Heart right ventricle (tissue), 16 donors: Measurements from ENCODE around the gene CALY. TPM values are rescaled to one million over a fixed set of nuclear protein-coding genes. Genes with fewer than 3 reads are reported as not detected.

Experiments used
- ATAC-seq, 8 donors: fragments of 200-7000 bp; cut with Tn5 transposase; one replicate each; pipeline ENCODE4 v1.9.1; 2020; ENCODE audit warnings: mild to moderate bottlenecking in 8 of 8, moderate library complexity in 8 of 8, moderate number of reproducible peaks in 1 of 8
- DNase-seq, 2 donors: peaks; one replicate each; pipeline ENCODE4 v3.0.0-alpha.2; 2020
- H3K27ac ChIP-seq, 10 donors: fragments of 200-600 bp; sonication (generic) in 2 of 10; one replicate each; pipeline versions ENCODE4 v1.5.0 to v1.8.0; 2020 to 2022; ENCODE audit warnings: mild to moderate bottlenecking in 3 of 10
- H3K27me3 ChIP-seq, 7 donors: fragments of 200-600 bp; one replicate each; pipeline ENCODE4 v1.8.0; 2021 to 2022; ENCODE audit warnings: mild to moderate bottlenecking in 2 of 7
- H3K36me3 ChIP-seq, 9 donors: fragments of 200-600 bp; sonication (generic) in 1 of 9; one replicate each; pipeline versions ENCODE4 v1.5.0 to v1.8.0; 2020 to 2022; ENCODE audit warnings: mild to moderate bottlenecking in 2 of 9
- H3K4me1 ChIP-seq, 9 donors: fragments of 200-600 bp; sonication (generic) in 1 of 9; one replicate each; pipeline versions ENCODE4 v1.5.0 to v1.8.0; 2020 to 2022; ENCODE audit warnings: mild to moderate bottlenecking in 4 of 9
- H3K4me3 ChIP-seq, 10 donors: fragments of 200-600 bp; sonication (generic) in 2 of 10; one replicate each; pipeline versions ENCODE4 v1.5.0 to v1.8.0; 2020 to 2022; ENCODE audit warnings: mild to moderate bottlenecking in 7 of 10, moderate library complexity in 2 of 10
- H3K9me3 ChIP-seq, 11 donors: fragments of 200-600 bp in 10 of 11; sonication (generic) in 2 of 11; one replicate each; pipeline versions ENCODE4 v1.5.0 to v1.8.0; 2013 to 2022; ENCODE audit warnings: mild to moderate bottlenecking in 2 of 11, control low read depth in 1 of 11, moderate library complexity in 1 of 11
- CTCF ChIP-seq, 9 donors: fragments of 200-600 bp; sonication (generic) in 2 of 9; IDR thresholded peaks; one replicate each; pipeline versions ENCODE4 v1.5.0 to v1.8.0; 2021 to 2022; ENCODE audit warnings: antibody characterized with exemption in 9 of 9, mild to moderate bottlenecking in 5 of 9, moderate library complexity in 1 of 9
- WGBS, 2 donors: extraction: QIAGEN DNeasy Blood & Tissue Kit; methylation state at CpG; one replicate each; pipeline ENCODE4 v1.1.7; 2013; ENCODE audit warnings: inconsistent platforms in 1 of 2; 5-methylcytosine and 5-hydroxymethylcytosine counted together
- intact Hi-C, 10 donors: fragments of 100-400 bp; cut with DNase I; formaldehyde crosslinking; loops; one replicate each; pipeline versions ENCODE4 v1.11.1 to v1.14.2; 2022
- polyA plus RNA-seq, 2 donors: library from polyadenylated mRNA; stranded (reverse); fragments of 200-250 nt; gene quantifications; one replicate each; pipeline ENCODE4 v1.2.3, GENCODE V29; 2013
- total RNA-seq, 10 donors: library from RNA; stranded (reverse); fragmentation: NEBNext Ultra II Directional in 3 of 10; extraction: Animal tissue kit (Norgen Biotek cat#: 25700) in 3 of 10; gene quantifications; one replicate each; pipeline versions ENCODE4 v1.2.1 to v1.2.4, GENCODE V29; 2021 to 2023
- donor health status: Arrhythmogenic right ventricular cardiomyopathy.
- donor health status: ischemic (EF 13 %, LVEDD 7.1; RV severe dilation, severe dysfunction).
- donor health status: healthy with polysubstance abuse.
- donor health status: DM: no; HTN: yes; CAD: no.
- donor health status: DM: no; HTN: no; CAD: no.
- donor health status: ischemic (EF 25% LVEDD 6.9; RV normal size, moderate dysfunction).
- donor health status: ischemic (EF 25% LVEDD 5.7; RV mildly dilated, moderate dysfunction).
- donor health status: healthy.
- donor health status: DM: yes; HTN: yes; CAD: no.
- donor health status: Ischemic cardiomyopathy.
- donor health status: ischemic (EF 35%, LVEDD 5.7; RV mildly dilated, moderate dysfunction).
- donor health status: nonischemic (EF 11% LVEDD 7.7; RV severe dilation, severe dysfunction).
- donor health status: DM: yes; HTN: yes; CAD: no.
- donor health status: PGD.
- donor health status: ischemic (EF 29% LVEDD 5.4; RV normal size, mild dysfunction).
- donor health status: nonischemic (EF 23%, LVEDD 6.1; RV moderate dilation, normal function).

CALY gene
- total and polyA plus RNA-seq, 12 donors: 0.09 to 0.77 TPM; not detected in 10

- Histone ChIP-seq H3K9me3 (no peaks in the 10 kb centered on the region), H3K4me3 (no peak overlapping the region), H3K27ac (no peak overlapping the region), H3K27me3 (no peaks in the 10 kb centered on the region), H3K36me3 (peaks cover 0 to 37% (median 7%) of the 10 kb centered on the region in 9 donors), H3K4me1 (peaks cover 0 to 9% (median 4%) of the 10 kb centered on the region in 9 donors)
- DNase-seq (no peak), ATAC-seq (no peak)
- intact Hi-C loops: loop anchor here in 3 of 10 donors (1.0 to 10.0 kb wide), 3 partner anchors 18 to 294 kb away; no protein-coding TSS in a partner anchor
- no peak for TF ChIP-seq CTCF (IDR thresholded peaks at IDR 0.05)
- 80 to 84% methylated on average over 4 of the region's 4 CpGs for WGBS, 2 donors
Measured at GRCh38 chr10:133313192-133313591, 23.5 kb downstream of the CALY start.

- WGBS, 2 donors: 92 to 93% methylated on average over 9 of the region's 9 CpGs
- ATAC-seq (no peak), DNase-seq (no peak)
- Histone ChIP-seq H3K27me3 (no peaks in the 10 kb centered on the region), H3K36me3 (peaks cover 0 to 37% (median 7%) of the 10 kb centered on the region in 9 donors), H3K4me3 (no peak overlapping the region), H3K4me1 (peaks cover 0 to 13% (median 8%) of the 10 kb centered on the region in 9 donors), H3K27ac (no peak overlapping the region), H3K9me3 (no peaks in the 10 kb centered on the region)
- TF ChIP-seq CTCF (IDR thresholded peaks at IDR 0.05): no peak
- intact Hi-C loops: loop anchor here in 3 of 10 donors (1.0 to 10.0 kb wide), 3 partner anchors 19 to 295 kb away; no protein-coding TSS in a partner anchor
Measured at GRCh38 chr10:133312769-133313145, 23.9 kb downstream of the CALY start.

GRCh38 chr10:133312016-133312768 is 24.5 kb downstream of the CALY start:
- H3K9me3 ChIP-seq: no peaks in the 10 kb centered on the region
- intact Hi-C loops: loop anchor here in 2 of 10 donors (5.0 to 10.0 kb wide), 2 partner anchors 167 to 295 kb away; no protein-coding TSS in a partner anchor
- no peak for TF ChIP-seq CTCF (IDR thresholded peaks at IDR 0.05)
- no peak overlapping the region for H3K27ac ChIP-seq
- DNase-seq: no peak
- peaks cover 0 to 19% (median 13%) of the 10 kb centered on the region in 9 donors for H3K4me1 ChIP-seq
- H3K4me3 ChIP-seq: no peak overlapping the region
- 91 to 95% methylated on average over 23 of the region's 23 CpGs for WGBS, 2 donors
- peaks cover 0 to 37% (median 7%) of the 10 kb centered on the region in 9 donors for H3K36me3 ChIP-seq
- no peaks in the 10 kb centered on the region for H3K27me3 ChIP-seq
- no peak for ATAC-seq

GRCh38 chr10:133311570-133311969 is 25.1 kb downstream of the CALY start:
- Histone ChIP-seq H3K9me3 (no peaks in the 10 kb centered on the region), H3K27me3 (no peaks in the 10 kb centered on the region), H3K4me3 (no peak overlapping the region), H3K36me3 (peaks cover 0 to 37% (median 7%) of the 10 kb centered on the region in 9 donors), H3K4me1 (peaks cover 0 to 25% (median 18%) of the 10 kb centered on the region in 9 donors), H3K27ac (no peak overlapping the region)
- DNase-seq (no peak), ATAC-seq (no peak)
- WGBS, 2 donors: 87 to 93% methylated on average over 10 of the region's 10 CpGs
- intact Hi-C loops: loop anchor here in 2 of 10 donors (5.0 to 10.0 kb wide), 2 partner anchors 167 to 296 kb away; no protein-coding TSS in a partner anchor
- no peak for TF ChIP-seq CTCF (IDR thresholded peaks at IDR 0.05)
